Glutamatergic neuron (in vitro differentiated cells): Measurements from ENCODE around the gene THY1. TPM values are rescaled to one million over a fixed set of nuclear protein-coding genes. Genes with fewer than 3 reads are reported as not detected.

Experiments used
- DNase-seq: peaks from one replicate; pipeline ENCODE4 v3.0.0; 2022
- H3K27ac Mint-ChIP-seq: one replicate; pipeline ENCODE4 v1.8.0; 2020; ENCODE audit warnings: mild to moderate bottlenecking, mixed read lengths, inconsistent platforms; ENCODE audit not compliant: unreplicated experiment
- H3K27me3 Mint-ChIP-seq: one replicate; pipeline ENCODE4 v1.8.0; 2020; ENCODE audit warnings: mild to moderate bottlenecking, moderate library complexity, mixed read lengths, inconsistent platforms; ENCODE audit not compliant: unreplicated experiment
- H3K36me3 Mint-ChIP-seq: one replicate; pipeline ENCODE4 v1.8.0; 2020; ENCODE audit warnings: mild to moderate bottlenecking, mixed read lengths, inconsistent platforms; ENCODE audit not compliant: unreplicated experiment
- H3K4me1 Mint-ChIP-seq: one replicate; pipeline ENCODE4 v1.8.0; 2020; ENCODE audit warnings: mild to moderate bottlenecking, low read depth, mixed read lengths, inconsistent platforms; ENCODE audit not compliant: unreplicated experiment
- H3K4me3 Mint-ChIP-seq: one replicate; pipeline ENCODE4 v1.8.0; 2020; ENCODE audit warnings: mild to moderate bottlenecking, mixed read lengths, inconsistent platforms; ENCODE audit not compliant: unreplicated experiment
- H3K9me3 Mint-ChIP-seq: one replicate; pipeline ENCODE4 v1.8.0; 2020; ENCODE audit warnings: mild to moderate bottlenecking, moderate library complexity, mixed read lengths, inconsistent platforms; ENCODE audit not compliant: unreplicated experiment
- CTCF ChIP-seq: fragments of 200-600 bp; sonication (generic); IDR thresholded peaks from one replicate; pipeline ENCODE4 v1.5.0; 2021; ENCODE audit not compliant: partially characterized antibody, unreplicated experiment
- total RNA-seq: library from RNA; stranded (reverse); fragmentation: NEBNext Ultra II Directional; extraction: Animal tissue kit (Norgen Biotek cat#: 25700); gene quantifications from one replicate; pipeline ENCODE4 v1.2.1, GENCODE V29; 2021; ENCODE audit not compliant: unreplicated experiment

The THY1 gene
- total RNA-seq, 1 donor from 2014 or later, result 22.0 TPM

- DNase-seq, result no peak
- TF ChIP-seq CTCF, result no peak
- Mint-ChIP-seq H3K4me1 (peaks cover 37% of the 10 kb centered on the region), H3K27ac (no peak overlapping the region), H3K27me3 (peaks cover 9% of the 10 kb centered on the region), H3K4me3 (peak overlapping the region; percentile 31), H3K9me3 (no peaks in the 10 kb centered on the region), H3K36me3 (no peaks in the 10 kb centered on the region)
Measured at GRCh38 chr11:119371067-119371601, 51.8 kb downstream of the THY1 start.

GRCh38 chr11:119370486-119371046, 52.4 kb downstream of the THY1 start:
- Mint-ChIP-seq H3K27me3 (peaks cover 9% of the 10 kb centered on the region), H3K36me3 (no peaks in the 10 kb centered on the region), H3K4me3 (no peak overlapping the region), H3K27ac (no peak overlapping the region), H3K9me3 (peaks cover under 1% of the 10 kb centered on the region), H3K4me1 (peaks cover 37% of the 10 kb centered on the region)
- TF ChIP-seq CTCF, result no peak
- DNase-seq, result no peak

GRCh38 chr11:119369132-119369925, 53.6 kb downstream of the THY1 start:
- Mint-ChIP-seq H3K4me3 (peak overlapping the region; percentile 61), H3K27ac (no peak overlapping the region), H3K4me1 (peaks cover 40% of the 10 kb centered on the region), H3K27me3 (peaks cover 14% of the 10 kb centered on the region), H3K36me3 (no peaks in the 10 kb centered on the region), H3K9me3 (peaks cover 3% of the 10 kb centered on the region)
- DNase-seq, result no peak
- TF ChIP-seq CTCF, result no peak

- H3K4me1 Mint-ChIP-seq, result peaks cover 40% of the 10 kb centered on the region
- H3K27me3 Mint-ChIP-seq, result peaks cover 15% of the 10 kb centered on the region
- no peak overlapping the region for H3K4me3 Mint-ChIP-seq
- peaks cover 3% of the 10 kb centered on the region for H3K9me3 Mint-ChIP-seq
- TF ChIP-seq CTCF, result no peak
- no peak overlapping the region for H3K27ac Mint-ChIP-seq
- no peak for DNase-seq
- no peaks in the 10 kb centered on the region for H3K36me3 Mint-ChIP-seq
Measured at GRCh38 chr11:119368121-119369034, 54.6 kb downstream of the THY1 start.
